Loucy (cell line): ENCODE results near the gene HIC2.
"Not testable (repeated sequence)": the region's sequence is repeated elsewhere in the genome, so short reads cannot be mapped to it uniquely, and the experiment has no call there.

Source experiments
- H2AFZ ChIP-seq: fragments of 200-600 bp; sonication (generic); 2 replicates; pipeline ENCODE4 v1.6.0; 2016; ENCODE audit warnings: antibody characterized with exemption, mild to moderate bottlenecking, low read length, moderate library complexity
- H3F3A ChIP-seq: fragments of 200-600 bp; 2 replicates; pipeline ENCODE4 v1.6.0; 2016; ENCODE audit warnings: antibody characterized with exemption, low read depth, mild to moderate bottlenecking
- H3K27me3 ChIP-seq: fragments of 200-600 bp; sonication (generic); 2 replicates; pipeline ENCODE4 v1.6.1; 2014; ENCODE audit warnings: low read length, mild to moderate bottlenecking; ENCODE audit not compliant: insufficient read depth, poor library complexity, severe bottlenecking
- H3K36me3 ChIP-seq: fragments of 200-600 bp; sonication (generic); 2 replicates; pipeline ENCODE4 v1.6.1; 2016; ENCODE audit warnings: low read length; ENCODE audit not compliant: insufficient read depth
- H3K4me1 ChIP-seq: fragments of 200-600 bp; sonication (generic); 2 replicates; pipeline ENCODE4 v1.5.1; 2014; ENCODE audit warnings: low read length, mild to moderate bottlenecking; ENCODE audit not compliant: insufficient read depth, poor library complexity, severe bottlenecking
- H3K4me2 ChIP-seq: fragments of 200-600 bp; sonication (generic); 2 replicates; pipeline ENCODE4 v1.6.0; 2014; ENCODE audit warnings: antibody characterized with exemption, low read length, low read depth, mild to moderate bottlenecking; ENCODE audit not compliant: poor library complexity, severe bottlenecking
- H3K4me3 ChIP-seq: fragments of 200-600 bp; sonication (generic); 2 replicates; pipeline ENCODE4 v1.5.1; 2014; ENCODE audit warnings: low read length, mild to moderate bottlenecking, mixed read lengths; ENCODE audit not compliant: poor library complexity, severe bottlenecking
- H3K79me2 ChIP-seq: fragments of 200-600 bp; sonication (generic); 2 replicates; pipeline ENCODE4 v1.6.1; 2014; ENCODE audit warnings: low read length; ENCODE audit not compliant: insufficient read depth
- H3K9ac ChIP-seq: fragments of 200-600 bp; sonication (generic); 2 replicates; pipeline ENCODE4 v1.6.0; 2014; ENCODE audit warnings: mild to moderate bottlenecking, low read depth, low read length, moderate library complexity; ENCODE audit not compliant: poor library complexity, severe bottlenecking
- H3K9me2 ChIP-seq: fragments of 200-600 bp; sonication (generic); replicated peaks from 2 replicates; pipeline ENCODE4 v1.6.1; 2016; ENCODE audit warnings: low read depth, low read length, mixed read lengths
- H3K9me3 ChIP-seq: fragments of 200-600 bp; sonication (generic); 2 replicates; pipeline ENCODE4 v1.6.1; 2014; ENCODE audit warnings: mild to moderate bottlenecking, antibody characterized with exemption, low read length, low read depth; ENCODE audit not compliant: insufficient read depth
- H4K20me1 ChIP-seq: fragments of 200-600 bp; sonication (generic); 2 replicates; pipeline ENCODE4 v1.6.0; 2014; ENCODE audit warnings: antibody characterized with exemption, low read length, mild to moderate bottlenecking; ENCODE audit not compliant: insufficient read depth, poor library complexity, severe bottlenecking
- CTCF ChIP-seq: fragments of 200-600 bp; sonication (generic); conservative IDR thresholded peaks from 2 replicates; pipeline ENCODE4 v1.5.1; 2014; ENCODE audit warnings: mild to moderate bottlenecking, antibody characterized with exemption, low read length
- EZH2phosphoT487 ChIP-seq: fragments of 200-600 bp; IDR thresholded peaks from 2 replicates; pipeline ENCODE4 v1.6.1; 2018; ENCODE audit warnings: antibody characterized with exemption, mild to moderate bottlenecking, moderate library complexity, borderline replicate concordance

Gene HIC2

GRCh38 chr22:21455334-21456089 lies 38.3 kb downstream of the HIC2 start:
- Histone ChIP-seq H3K4me1 (no peaks in the 10 kb centered on the region), H3K9me3 (no peaks in the 10 kb centered on the region), H3K79me2 (no peaks in the 10 kb centered on the region), H3K4me2 (no peak overlapping the region), H3K9me2 (no peaks in the 10 kb centered on the region), H3K36me3 (0 out of 2 replicates have a peak, but pooled peaks cover 2% of the 10 kb centered on the region), H3K27me3 (no peaks in the 10 kb centered on the region), H2AFZ (no peak overlapping the region), H3F3A (no peaks in the 10 kb centered on the region), H3K4me3 (no peak overlapping the region), H3K9ac (no peak overlapping the region), H4K20me1 (no peaks in the 10 kb centered on the region)
- TF ChIP-seq EZH2phosphoT487, result no peak
- TF ChIP-seq CTCF, result no peak

- no peaks in the 10 kb centered on the region for H3K9me3 ChIP-seq
- H3K4me2 ChIP-seq, result no peak overlapping the region
- TF ChIP-seq CTCF (no peak), EZH2phosphoT487 (no peak)
- H3K36me3 ChIP-seq, result no peaks in the 10 kb centered on the region
- H3K9ac ChIP-seq, result no peak overlapping the region
- H2AFZ ChIP-seq, result no peak overlapping the region
- H3K79me2 ChIP-seq, result no peaks in the 10 kb centered on the region
- H3K9me2 ChIP-seq, result no peaks in the 10 kb centered on the region
- H3K4me3 ChIP-seq, result no peak overlapping the region
- H3K27me3 ChIP-seq, result no peaks in the 10 kb centered on the region
- no peaks in the 10 kb centered on the region for H3K4me1 ChIP-seq
- no peaks in the 10 kb centered on the region for H4K20me1 ChIP-seq
- no peaks in the 10 kb centered on the region for H3F3A ChIP-seq
Observed at GRCh38 chr22:21457023-21457787, 40.0 kb downstream of the HIC2 start.

- H3K4me2 ChIP-seq, H3K9me2 ChIP-seq, H3K4me3 ChIP-seq, H4K20me1 ChIP-seq, H3K79me2 ChIP-seq, H3K9ac ChIP-seq, H2AFZ ChIP-seq, H3K27me3 ChIP-seq, H3K9me3 ChIP-seq, H3K36me3 ChIP-seq, H3F3A ChIP-seq, H3K4me1 ChIP-seq: not testable (repeated sequence)
Observed at GRCh38 chr22:21462672-21463071, 45.5 kb downstream of the HIC2 start.

GRCh38 chr22:21467337-21468193 lies 50.4 kb downstream of the HIC2 start, which contains the start of gene TMEM191C:
Gene TMEM191C (plus strand): TSS chr22:21467387. CDS start chr22:21467460, 73 bp downstream.
- H3K4me2 ChIP-seq, result not testable (repeated sequence)

GRCh38 chr22:21468194-21469096 lies 51.3 kb downstream of the HIC2 start:
- not testable (repeated sequence) for H3K4me2 ChIP-seq, H3F3A ChIP-seq, H3K9me3 ChIP-seq, H2AFZ ChIP-seq, H3K9me2 ChIP-seq, H3K4me1 ChIP-seq, H4K20me1 ChIP-seq, H3K79me2 ChIP-seq, H3K9ac ChIP-seq, H3K36me3 ChIP-seq, H3K27me3 ChIP-seq
- peak overlapping the region; percentile 52 for H3K4me3 ChIP-seq

More at GRCh38 chr22:21467337-21468193, 50.4 kb downstream of the HIC2 start, which contains the start of gene TMEM191C:
- H3K9me2 ChIP-seq, H3K4me1 ChIP-seq, H3K9me3 ChIP-seq, H3K36me3 ChIP-seq, H3K9ac ChIP-seq, H3F3A ChIP-seq, H4K20me1 ChIP-seq, H2AFZ ChIP-seq, H3K79me2 ChIP-seq, H3K27me3 ChIP-seq: not testable (repeated sequence)
- peak within 1 kb of the TSS; percentile 52 for H3K4me3 ChIP-seq
